GM12872 (cell line): Measurements from ENCODE around the gene PHPT1.

Experiments used
- CTCF ChIP-seq: IDR thresholded peaks from 3 replicates; pipeline ENCODE4 v1.5.1; 2011; ENCODE audit warnings: low read depth, mild to moderate bottlenecking, low read length, moderate library complexity; ENCODE audit not compliant: insufficient read depth

The PHPT1 gene

DNA sequence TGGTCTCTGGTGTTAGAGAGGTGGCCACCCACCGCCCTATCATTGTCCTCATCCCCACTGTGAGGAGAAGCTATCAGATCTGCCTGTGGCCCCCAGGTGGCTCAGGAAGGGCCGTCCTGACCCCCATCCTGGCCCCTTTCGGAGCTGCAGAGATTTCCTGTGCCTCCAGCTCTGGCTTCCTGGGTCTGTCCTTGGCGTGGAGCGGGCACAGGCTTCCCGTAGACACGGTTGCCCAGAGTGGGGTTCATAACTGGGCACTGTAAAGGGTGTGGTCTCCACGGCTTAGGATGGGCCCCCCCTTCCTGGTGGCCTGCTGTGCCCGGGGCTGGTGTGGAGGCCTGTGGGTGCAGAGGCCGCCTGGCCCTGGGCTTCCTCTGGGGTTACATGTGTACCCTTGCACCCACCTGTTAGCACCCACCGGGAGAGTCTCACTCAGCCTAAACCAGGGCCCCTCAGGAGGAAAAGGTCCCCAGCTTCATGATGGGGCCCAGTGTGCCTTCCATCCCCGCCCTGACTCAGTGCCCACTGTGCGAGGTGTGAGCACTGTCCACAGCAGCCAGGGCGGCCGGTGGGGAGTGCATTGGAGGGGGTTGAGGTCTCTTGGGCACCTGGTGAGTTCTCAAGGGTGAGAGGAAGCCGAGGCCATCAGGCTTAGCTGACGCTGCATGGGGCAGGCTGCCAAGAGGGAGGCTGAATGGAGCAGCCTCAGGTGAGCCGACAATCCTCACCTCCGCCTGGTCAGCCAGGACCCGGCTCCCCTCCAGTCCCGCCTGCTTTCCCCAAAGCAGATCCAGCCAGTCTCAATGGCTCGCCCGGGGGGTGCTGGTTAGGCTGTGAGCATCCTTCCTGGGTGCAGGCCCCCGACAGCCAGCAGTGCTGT, 22.3 kb upstream of the PHPT1 start:
- no peak for TF ChIP-seq CTCF

GRCh38 chr9:136827794-136828473, 21.3 kb upstream of the PHPT1 start:
- TF ChIP-seq CTCF, result no peak

DNA sequence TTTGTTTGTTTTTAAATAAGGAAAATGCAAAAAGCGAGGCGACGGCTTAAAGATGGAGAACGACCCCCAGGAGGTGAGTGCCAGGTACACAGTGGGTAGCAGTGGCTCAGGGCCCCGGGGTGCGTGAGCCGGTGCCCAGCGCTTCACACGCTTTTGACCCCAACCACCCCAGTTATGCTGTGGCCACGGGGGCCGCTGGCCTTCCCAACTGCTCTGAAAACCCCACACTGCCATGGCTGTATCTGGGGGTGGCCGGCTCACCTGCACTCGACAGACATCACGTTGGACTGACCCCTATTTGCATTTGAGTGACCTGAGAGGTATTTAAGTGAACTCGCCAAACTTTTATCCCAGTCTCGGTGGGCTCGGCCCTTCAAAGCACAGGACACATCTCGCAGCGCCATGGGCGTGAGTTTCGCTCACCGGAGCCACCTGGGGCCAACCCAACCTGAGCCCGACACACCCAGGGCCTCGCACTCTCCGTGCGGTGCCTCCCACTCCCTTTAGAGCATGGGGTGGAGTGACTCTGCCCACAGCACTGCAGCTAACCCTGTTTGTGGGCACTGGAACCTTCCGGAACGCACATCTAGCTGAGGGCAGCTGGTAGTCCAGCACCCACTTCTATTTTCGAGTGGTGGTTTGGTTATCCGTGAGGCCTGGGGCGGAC, 20.6 kb upstream of the PHPT1 start:
- TF ChIP-seq CTCF, result no peak

- TF ChIP-seq CTCF, result no peak
These were observed 19.8 kb upstream of the PHPT1 start for GRCh38 chr9:136829412-136829811.

DNA sequence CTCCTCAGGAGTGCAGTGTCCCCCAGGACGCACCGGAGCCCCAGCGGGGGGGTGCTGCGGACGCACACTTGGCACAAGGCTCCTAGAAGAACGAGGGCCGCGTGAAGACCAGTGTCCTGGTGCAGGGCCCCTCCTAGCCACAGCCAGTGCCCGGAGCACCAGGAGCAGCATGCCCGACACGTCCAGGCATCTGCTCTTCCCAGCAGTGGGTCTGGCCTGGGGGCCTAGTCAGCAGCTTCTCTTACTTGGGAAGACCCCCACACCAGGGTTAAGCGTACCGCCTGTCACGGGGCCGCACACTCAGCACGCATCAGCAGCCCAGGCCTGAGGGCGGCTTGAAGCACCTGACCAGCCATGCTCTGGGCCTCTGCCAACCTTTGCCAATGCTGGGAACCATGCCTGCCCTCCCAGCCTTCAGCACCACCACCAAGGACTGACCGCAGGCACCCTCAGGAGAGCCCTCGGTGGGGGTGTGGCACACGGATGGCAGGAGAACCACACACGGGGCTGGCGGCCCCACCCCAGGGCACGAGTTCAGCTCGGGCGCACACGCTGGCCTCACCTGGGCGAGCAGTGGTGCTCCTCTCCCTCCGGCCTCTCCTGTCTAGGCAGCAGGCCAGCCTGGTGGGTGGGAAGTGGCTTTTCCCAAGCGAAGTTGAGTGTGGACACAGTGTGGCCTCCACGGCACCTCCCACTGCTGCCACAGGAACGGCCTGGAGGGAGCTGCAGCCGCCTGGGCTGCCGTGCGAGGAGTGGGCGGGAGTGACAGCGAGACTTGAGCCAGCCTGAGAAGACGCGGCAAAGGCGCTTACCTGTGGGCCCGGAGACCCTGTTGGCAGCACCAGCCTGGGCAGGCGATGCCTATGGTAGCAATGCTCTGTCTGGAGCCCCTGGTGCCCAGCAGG, 19.0 kb upstream of the PHPT1 start:
- TF ChIP-seq CTCF, result no peak

DNA sequence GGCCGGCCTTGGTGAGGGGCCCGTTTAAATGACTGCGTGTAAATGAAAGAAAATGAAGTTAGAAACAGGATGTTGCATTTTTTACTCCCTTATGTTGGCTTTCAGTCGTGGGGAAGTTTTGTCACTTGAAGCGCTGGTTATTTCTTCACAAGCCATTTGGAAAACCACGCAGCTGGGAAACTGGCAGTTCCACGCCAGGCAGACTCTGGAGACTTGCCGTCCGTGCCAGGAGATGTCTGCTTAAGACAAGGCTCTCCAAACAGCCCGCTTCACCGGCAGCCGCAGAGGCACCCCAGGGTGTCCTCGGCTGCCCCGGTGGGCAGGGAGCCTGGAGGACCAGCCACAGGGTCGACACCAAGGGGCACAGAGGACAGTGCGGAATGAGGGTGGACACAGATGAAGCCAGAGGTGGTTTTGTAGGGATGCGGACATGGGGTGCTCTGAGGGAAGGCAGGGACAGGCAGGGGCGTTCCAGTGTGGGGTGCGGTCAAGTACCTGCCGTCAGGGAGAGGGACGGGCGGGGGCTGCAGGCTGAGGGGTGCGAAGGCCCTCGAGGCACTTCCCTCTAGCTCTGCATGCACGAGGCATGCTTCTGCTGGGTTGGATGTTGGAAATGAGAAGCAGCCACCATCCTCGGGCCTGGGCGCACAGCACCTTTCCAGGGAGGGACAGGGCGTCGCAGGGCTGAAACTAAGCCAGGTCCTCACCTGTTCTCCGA, 18.0 kb upstream of the PHPT1 start:
- no peak for TF ChIP-seq CTCF
